Vagina (tissue), 2 donors: Measurements from ENCODE around the gene LIMCH1.

Experiments used
- CTCF ChIP-seq, 3 experiments: fragments of 450-650 bp in 2 of 3; fragments of 200-600 bp in 1 of 3; sonication (generic) in 1 of 3; IDR thresholded peaks; one replicate each; pipeline ENCODE4 v1.5.1; 2017 to 2019; ENCODE audit warnings: antibody characterized with exemption in 3 of 3, mild to moderate bottlenecking in 2 of 3, moderate library complexity in 2 of 3
- POLR2A ChIP-seq, 2 donors: fragments of 450-650 bp; IDR thresholded peaks; one replicate each; pipeline ENCODE4 v1.6.1; 2017; ENCODE audit warnings: antibody characterized with exemption in 2 of 2, mild to moderate bottlenecking in 2 of 2, moderate library complexity in 2 of 2
- POLR2AphosphoS5 ChIP-seq, 2 donors: sonication (generic); formaldehyde crosslinking; IDR thresholded peaks; one replicate each; pipeline ENCODE4 v1.9.0; 2017; ENCODE audit warnings: antibody characterized with exemption in 2 of 2, mild to moderate bottlenecking in 2 of 2, low read depth in 1 of 2; ENCODE audit not compliant: insufficient read depth in 1 of 2

DNA sequence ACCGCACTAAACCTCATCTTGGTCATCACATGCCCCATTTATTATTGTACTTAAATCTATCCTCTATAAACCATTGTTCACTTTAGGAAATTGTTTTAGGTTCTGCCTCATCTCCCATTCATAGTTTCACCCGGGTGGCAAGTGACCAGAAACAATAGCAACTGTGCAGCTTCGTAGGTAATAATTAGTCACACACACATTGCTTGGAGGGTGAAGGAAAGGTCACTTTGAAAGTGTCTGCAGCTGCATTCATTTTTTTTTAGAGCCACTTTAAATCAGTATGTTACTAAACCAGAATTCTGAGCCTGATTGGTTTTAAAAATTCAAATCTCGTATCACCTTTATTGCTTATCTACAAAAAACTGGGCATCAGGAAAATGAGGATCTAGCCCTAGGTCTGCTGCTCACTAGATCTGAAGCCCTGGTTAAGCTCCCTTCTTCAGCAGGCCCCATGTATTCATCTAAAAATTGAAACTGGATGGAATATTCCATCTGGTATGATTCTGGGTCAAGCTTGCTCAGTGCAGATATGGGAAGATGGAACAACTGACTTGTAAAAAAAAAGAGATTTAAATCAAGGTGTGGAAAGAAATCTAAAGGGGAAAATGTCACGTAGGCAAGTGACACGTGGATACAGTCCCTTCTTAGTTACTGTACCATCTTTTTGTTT lies 62.4 kb downstream of the LIMCH1 start:
- TF ChIP-seq CTCF (IDR thresholded peaks at IDR 0.05) (no peak), POLR2A (IDR thresholded peaks at IDR 0.05) (no peak), POLR2AphosphoS5 (IDR thresholded peaks at IDR 0.05; ENCODE audit: insufficient read depth in 1 of 2, low read depth in 1 of 2) (peak in 1 of 2 donors; percentile 26)
